GM18511 (cell line): ENCODE results near the gene EIF4B.

Experiments used
- ATAC-seq: cut with Tn5 transposase; IDR thresholded peaks from one replicate; pipeline ENCODE4 v1.9.1; 2021; ENCODE audit warnings: mild to moderate bottlenecking, moderate library complexity; ENCODE audit not compliant: unreplicated experiment

EIF4B gene

DNA sequence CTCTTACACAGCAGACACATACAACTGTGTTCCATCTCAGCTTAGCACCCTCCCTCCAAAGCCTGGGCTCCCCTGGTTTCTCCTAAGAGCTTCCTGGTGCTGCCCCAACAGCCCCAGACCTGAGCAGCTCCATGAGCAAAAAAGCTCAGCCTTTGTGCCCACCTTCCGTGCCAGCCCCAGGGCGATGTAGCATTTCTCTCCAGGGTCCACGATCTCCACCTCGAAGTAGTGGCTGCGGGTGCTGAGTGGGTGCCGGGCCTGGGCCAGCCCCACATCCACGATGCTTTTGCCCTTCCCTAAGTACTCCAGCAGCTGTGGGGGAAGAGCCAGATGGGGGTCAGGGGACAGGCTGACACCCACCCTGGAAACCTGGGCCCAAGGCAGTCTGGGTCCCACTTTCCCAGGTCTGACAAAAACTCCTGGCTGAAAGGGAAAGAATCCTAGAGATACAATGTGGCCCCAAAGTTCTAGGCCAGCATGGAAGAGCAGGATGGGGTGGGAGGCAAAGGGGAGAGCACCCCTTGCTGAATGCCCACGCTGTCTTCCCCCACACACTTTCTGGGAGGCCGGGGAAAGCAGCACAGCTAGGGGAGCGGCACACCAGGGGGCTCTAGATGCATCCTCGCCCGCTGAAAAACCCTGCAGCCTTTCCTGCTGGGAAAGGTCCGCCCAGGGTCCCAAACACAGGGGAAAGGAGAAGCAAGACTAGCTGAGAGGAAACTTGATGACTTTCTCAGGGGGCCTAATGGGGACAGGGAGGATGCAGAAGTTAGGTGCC lies 61.9 kb downstream of the EIF4B start:
- ATAC-seq: no peak

- no peak for ATAC-seq
These were observed 62.7 kb downstream of the EIF4B start for GRCh38 chr12:53068811-53069585.

GRCh38 chr12:53069621-53070410 lies 63.6 kb downstream of the EIF4B start:
- no peak for ATAC-seq

- no peak for ATAC-seq
These were observed 64.7 kb downstream of the EIF4B start for GRCh38 chr12:53070877-53071492.

GRCh38 chr12:53071591-53072551 lies 65.6 kb downstream of the EIF4B start:
- ATAC-seq: no peak

GRCh38 chr12:53073881-53074280 lies 67.6 kb downstream of the EIF4B start:
- no peak for ATAC-seq

GRCh38 chr12:53074283-53074998 lies 68.2 kb downstream of the EIF4B start:
- no peak for ATAC-seq

GRCh38 chr12:53074999-53075370 lies 68.7 kb downstream of the EIF4B start:
- ATAC-seq: no peak

- no peak for ATAC-seq
These were observed 70.2 kb downstream of the EIF4B start for GRCh38 chr12:53076461-53076860.

DNA sequence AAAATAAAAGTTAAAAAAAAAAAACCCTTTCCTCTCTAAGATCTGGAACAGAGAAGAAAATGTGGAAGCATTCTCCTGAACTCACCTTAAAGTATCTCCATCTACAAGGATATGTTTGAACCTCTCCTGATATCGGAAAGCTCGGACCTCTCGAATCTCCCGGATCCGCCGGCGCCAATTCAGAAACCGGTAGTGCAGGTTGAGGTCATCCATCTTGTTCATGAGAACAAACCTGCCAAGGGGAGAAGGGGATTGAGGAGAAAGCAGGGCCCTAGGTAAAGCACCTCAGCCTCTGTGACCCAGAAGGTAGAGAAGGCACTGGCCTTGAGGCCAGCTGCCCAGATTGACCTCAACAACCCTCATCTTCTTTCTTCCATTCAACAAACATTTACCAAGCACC lies 70.8 kb downstream of the EIF4B start:
- no peak for ATAC-seq

DNA sequence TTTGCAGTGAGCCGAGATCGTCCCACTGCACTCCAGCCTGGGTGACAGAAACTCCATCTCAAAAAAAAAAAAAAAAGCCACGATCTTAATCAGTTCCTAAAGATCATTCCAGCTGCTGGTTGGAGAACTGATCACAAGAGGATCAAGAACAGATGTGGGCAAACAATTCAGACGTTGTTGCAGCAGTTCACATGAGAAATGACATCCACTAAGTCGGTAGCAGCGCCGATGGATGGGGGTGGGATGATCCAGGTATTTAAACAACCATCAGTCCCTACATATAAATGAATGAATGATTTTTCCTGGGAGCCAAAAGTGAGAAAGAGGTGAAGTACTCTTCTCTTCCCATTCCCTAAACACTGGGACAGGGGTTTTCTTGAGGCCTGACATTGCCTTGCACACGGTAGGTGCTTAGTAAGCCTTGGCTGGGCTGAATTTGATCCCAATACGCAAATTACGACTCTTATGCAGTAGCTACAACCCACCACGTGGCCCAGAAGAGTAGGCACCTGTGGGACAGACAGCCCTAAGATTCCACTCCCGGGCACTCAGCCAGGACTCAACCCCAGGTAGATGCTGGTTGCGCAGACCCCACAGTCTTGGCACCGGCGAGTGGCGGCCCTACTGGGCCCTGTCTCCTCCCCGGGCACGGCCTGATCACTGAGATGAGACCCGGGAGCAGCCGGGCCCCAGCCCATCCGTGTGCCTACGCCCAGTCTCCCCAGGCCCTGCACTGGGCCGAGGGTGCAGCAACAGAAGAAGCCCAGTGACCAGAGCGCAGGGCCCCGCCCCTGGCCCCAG lies 72.4 kb downstream of the EIF4B start:
- ATAC-seq: peak; percentile 30

- peak; percentile 98 for ATAC-seq
These were observed 73.2 kb downstream of the EIF4B start, which contains the start of gene SPRYD3 for GRCh38 chr12:53079226-53080117. TSS of gene SPRYD3 (minus strand) at chr12:53079390. CDS start at chr12:53079333, 57 bp downstream.

DNA sequence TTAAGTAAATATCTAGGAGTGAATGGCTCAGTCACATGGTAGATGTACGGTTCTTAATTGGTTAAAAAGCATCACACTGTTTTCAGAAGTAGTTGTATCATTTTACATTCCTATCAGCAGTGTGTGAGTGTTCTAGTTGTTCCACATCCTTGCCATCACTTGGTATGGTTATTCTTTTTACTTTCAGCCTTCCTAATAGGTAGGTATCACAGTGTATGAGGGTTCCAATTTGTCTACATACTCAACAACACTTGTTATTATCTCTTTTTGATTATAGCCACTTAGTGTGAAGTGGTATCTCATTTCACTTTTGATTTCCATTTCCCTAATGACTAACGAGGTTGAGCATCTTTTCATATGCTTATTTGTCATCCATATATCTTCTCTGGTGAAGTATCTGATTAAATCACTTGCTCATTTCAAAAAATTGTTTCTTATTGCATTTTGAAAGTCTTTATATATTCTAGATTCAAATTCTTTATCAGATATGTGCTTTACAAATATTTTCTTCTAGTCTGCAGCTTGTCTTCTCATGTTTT lies 76.5 kb downstream of the EIF4B start:
- ATAC-seq: no peak

- ATAC-seq: no peak
These were observed 80.1 kb downstream of the EIF4B start for GRCh38 chr12:53086361-53086760.

DNA sequence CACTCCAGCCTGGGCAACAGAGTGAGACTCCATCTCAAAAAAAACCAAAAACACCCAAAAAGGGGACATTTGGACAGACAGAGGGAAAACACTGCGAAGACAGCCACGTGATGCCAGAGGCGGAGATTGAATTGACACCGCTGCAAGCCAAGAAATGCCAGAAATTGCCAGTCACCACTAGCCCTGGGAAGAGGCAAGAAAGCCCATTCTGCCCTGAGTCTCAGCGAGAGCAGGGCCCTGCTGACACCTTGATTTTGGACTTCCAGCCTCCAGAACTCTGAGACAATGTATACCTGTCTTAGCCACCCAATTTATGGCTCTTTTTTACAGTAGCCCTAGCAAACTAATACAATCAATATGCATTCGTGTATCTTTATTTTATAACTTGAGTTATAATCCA lies 83.8 kb downstream of the EIF4B start:
- ATAC-seq: no peak

DNA sequence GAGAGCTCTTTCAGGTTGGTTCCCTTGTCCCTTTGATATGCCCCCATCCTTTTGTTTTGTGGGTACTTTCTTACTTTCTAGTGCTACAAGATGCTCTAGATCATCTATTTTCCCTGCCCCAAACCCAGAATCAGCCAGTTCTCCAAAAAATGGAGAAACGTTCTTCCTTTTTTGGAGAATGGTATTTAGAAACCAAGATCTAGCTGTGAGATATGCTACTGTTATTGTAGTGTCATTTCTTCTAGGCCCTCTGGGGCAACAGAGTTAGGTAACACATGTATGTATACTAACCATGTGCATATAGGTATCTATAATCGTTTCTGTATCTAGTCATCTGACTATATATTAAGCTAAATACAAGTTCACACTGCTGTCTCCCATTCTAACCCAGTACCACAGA lies 84.3 kb downstream of the EIF4B start:
- no peak for ATAC-seq

- no peak for ATAC-seq
These were observed 85.5 kb downstream of the EIF4B start for GRCh38 chr12:53091756-53092155.
